C4-2B (cell line): ENCODE measurements around the gene ARHGAP35.

ENCODE experiments used
- H3K27ac ChIP-seq: fragments of 450-650 bp; 2 replicates; pipeline ENCODE4 v1.5.1; 2017
- ZFX ChIP-seq: fragments of 450-650 bp; IDR thresholded peaks from 2 replicates; pipeline ENCODE4 v1.6.1; 2017
- TF ChIP-seq, protein P1 (sequence below): fragments of 450-650 bp; conservative IDR thresholded peaks from 2 replicates; pipeline ENCODE4 v1.5.1; 2017; ENCODE audit warnings: mild to moderate bottlenecking

Gene ARHGAP35

GRCh38 chr19:46823049-46823448 lies 37.7 kb upstream of the ARHGAP35 start:
- TF ChIP-seq, protein P1, sequence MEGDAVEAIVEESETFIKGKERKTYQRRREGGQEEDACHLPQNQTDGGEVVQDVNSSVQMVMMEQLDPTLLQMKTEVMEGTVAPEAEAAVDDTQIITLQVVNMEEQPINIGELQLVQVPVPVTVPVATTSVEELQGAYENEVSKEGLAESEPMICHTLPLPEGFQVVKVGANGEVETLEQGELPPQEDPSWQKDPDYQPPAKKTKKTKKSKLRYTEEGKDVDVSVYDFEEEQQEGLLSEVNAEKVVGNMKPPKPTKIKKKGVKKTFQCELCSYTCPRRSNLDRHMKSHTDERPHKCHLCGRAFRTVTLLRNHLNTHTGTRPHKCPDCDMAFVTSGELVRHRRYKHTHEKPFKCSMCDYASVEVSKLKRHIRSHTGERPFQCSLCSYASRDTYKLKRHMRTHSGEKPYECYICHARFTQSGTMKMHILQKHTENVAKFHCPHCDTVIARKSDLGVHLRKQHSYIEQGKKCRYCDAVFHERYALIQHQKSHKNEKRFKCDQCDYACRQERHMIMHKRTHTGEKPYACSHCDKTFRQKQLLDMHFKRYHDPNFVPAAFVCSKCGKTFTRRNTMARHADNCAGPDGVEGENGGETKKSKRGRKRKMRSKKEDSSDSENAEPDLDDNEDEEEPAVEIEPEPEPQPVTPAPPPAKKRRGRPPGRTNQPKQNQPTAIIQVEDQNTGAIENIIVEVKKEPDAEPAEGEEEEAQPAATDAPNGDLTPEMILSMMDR: no peak
- no peak for TF ChIP-seq ZFX
- H3K27ac ChIP-seq: no peak overlapping the region

GRCh38 chr19:46824890-46825730 lies 35.7 kb upstream of the ARHGAP35 start:
- H3K27ac ChIP-seq: no peak overlapping the region
- TF ChIP-seq, protein P1: no peak
- TF ChIP-seq ZFX: no peak

DNA sequence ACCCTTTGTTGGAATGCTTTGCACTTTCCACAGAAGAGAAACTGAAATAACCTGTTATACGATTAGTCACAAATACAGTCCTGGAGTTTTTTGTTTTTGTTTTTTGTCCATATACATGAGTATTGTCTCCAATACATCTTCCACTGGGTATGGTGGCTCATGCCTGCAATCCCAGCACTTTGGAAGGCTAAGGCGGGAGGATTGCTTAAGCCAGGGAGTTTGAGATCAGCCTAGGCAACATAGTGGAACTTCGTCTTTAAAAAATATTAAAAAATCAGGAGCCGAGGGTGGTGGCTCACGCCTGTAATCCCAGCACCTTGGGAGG lies 35.1 kb upstream of the ARHGAP35 start:
- TF ChIP-seq, protein P1: no peak
- no peak for TF ChIP-seq ZFX
- peak overlapping the region; percentile 39; the same call in 1 of the 2 replicates for H3K27ac ChIP-seq

DNA sequence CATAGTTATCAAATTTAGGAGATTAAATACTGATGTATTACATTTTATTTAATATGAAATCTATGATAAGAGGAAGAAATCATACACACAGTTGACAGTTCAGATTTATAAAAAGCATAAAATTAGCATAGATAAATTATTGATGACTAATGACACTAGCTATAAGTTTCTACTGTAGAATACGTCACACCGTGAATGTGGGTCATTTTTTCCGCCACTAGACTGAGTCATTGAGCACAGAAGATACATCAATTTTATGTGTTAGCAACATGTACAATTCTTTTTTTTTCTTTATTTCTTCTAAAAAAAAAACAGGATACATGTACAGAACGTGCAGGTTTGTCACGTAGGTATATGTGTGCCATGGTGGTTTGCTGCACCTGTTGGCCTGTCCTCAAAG lies 32.3 kb upstream of the ARHGAP35 start:
- no peak overlapping the region for H3K27ac ChIP-seq
- TF ChIP-seq ZFX: no peak
- TF ChIP-seq, protein P1: no peak

GRCh38 chr19:46830864-46831263 lies 29.9 kb upstream of the ARHGAP35 start:
- TF ChIP-seq, protein P1: no peak
- TF ChIP-seq ZFX: no peak
- no peak overlapping the region for H3K27ac ChIP-seq

- H3K27ac ChIP-seq: no peak overlapping the region
- TF ChIP-seq ZFX: no peak
- TF ChIP-seq, protein P1: no peak
Measured at GRCh38 chr19:46834121-46834520, 26.7 kb upstream of the ARHGAP35 start.

DNA sequence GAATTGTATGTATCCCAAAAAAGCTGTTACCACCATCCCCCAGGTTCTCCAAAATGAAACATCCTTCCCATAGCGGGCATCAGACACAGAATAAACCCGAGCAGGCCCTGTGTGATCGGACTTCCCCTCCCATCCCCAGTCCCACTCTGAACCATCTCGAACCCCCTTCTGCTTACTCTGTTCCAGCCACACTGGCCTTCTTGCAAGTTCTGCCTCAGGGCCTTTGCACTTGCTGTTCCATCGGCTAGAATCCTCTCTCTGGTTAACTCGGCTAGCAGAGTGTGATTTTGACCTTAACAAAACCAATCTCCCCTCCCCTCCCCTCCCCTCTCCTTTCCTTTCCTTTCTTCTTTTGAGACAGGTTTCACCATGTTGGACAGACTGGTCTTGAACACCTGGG lies 25.8 kb upstream of the ARHGAP35 start:
- no peak for TF ChIP-seq ZFX
- TF ChIP-seq, protein P1: no peak

More for the DNA sequence above, 25.8 kb upstream of the ARHGAP35 start:
- H3K27ac ChIP-seq: no peak overlapping the region
